ENCODE measurements around the gene ABCA6. TPM values are rescaled to one million over a fixed set of nuclear protein-coding genes. Genes with fewer than 3 reads are reported as not detected.

ABCA6 gene, protein sequence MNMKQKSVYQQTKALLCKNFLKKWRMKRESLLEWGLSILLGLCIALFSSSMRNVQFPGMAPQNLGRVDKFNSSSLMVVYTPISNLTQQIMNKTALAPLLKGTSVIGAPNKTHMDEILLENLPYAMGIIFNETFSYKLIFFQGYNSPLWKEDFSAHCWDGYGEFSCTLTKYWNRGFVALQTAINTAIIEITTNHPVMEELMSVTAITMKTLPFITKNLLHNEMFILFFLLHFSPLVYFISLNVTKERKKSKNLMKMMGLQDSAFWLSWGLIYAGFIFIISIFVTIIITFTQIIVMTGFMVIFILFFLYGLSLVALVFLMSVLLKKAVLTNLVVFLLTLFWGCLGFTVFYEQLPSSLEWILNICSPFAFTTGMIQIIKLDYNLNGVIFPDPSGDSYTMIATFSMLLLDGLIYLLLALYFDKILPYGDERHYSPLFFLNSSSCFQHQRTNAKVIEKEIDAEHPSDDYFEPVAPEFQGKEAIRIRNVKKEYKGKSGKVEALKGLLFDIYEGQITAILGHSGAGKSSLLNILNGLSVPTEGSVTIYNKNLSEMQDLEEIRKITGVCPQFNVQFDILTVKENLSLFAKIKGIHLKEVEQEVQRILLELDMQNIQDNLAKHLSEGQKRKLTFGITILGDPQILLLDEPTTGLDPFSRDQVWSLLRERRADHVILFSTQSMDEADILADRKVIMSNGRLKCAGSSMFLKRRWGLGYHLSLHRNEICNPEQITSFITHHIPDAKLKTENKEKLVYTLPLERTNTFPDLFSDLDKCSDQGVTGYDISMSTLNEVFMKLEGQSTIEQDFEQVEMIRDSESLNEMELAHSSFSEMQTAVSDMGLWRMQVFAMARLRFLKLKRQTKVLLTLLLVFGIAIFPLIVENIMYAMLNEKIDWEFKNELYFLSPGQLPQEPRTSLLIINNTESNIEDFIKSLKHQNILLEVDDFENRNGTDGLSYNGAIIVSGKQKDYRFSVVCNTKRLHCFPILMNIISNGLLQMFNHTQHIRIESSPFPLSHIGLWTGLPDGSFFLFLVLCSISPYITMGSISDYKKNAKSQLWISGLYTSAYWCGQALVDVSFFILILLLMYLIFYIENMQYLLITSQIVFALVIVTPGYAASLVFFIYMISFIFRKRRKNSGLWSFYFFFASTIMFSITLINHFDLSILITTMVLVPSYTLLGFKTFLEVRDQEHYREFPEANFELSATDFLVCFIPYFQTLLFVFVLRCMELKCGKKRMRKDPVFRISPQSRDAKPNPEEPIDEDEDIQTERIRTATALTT (N-terminal part only)
- under 0.01 TPM in 2 replicates for total RNA-seq

DNA sequence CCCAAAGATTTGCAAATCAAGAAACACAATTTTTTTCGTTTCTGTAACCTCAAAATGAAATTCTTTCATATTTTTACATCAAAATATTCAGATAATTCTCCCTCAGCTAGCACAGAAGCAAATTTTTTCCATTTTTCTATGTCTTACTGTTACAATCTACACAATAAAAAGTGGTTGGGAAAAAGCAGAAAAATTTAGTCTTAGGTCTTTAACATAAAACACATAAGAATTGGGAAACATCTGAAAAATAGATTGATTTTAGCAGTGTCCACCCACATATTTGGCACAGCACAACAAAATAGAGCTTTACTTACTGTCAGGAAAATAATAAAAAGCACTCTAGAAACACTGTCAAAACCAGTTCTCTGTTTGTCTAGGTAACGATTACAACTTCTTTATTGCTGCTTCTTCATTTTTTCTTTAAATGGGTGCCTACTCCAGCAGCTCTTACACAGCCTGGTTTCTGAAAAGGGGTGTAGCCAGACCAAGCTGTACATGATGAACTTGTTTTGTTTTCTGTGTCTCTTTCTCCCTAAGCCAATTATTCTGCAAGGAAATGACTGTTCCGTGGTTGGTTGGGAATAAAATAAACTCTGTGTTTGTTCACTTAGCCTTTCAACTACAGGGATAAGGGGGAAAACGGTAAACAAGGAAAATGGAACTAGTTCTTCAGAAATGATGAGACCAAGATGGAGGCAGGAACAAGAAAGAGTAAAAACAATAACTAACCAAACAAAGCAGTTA, at the start of gene ABCA6:
ABCA6 (minus strand) TSS at position 465 of the 744 bp plus-strand sequence. CDS start 1,192 bp downstream, outside the sequence.

DNA sequence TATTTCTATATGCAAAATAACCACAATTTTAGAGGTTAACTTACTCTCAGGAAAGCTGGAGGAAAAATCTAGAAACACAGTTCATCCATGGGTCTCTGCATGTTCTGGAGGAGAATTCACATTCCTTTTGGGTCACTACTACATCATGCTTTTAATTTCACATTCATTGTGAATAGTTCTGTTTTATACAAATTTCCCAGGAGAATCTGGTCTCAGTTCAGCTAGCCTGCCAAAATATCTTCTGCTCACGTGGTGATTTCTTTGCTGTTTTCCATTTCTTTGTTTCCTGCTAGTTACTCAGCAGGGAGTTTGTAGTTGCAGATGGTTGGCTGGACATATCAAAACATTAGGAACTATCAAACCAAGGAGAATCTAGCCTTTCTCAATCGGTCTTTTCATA, 80.9 kb downstream of the ABCA6 start, which contains the start of gene ABCA9:
ABCA9 (minus strand) TSS at position 106 of the 400 bp plus-strand sequence. CDS start 9,801 bp downstream, outside the sequence.

Other genes with a start within 250 kb of the ABCA6 start
- gene ABCA8, start 186.5 kb downstream of the ABCA6 start, total RNA-seq, result 0.21 and 0.24 TPM in 2 replicates
- 0.24 TPM in 1 of 2 replicates, not detected in the other for gene ABCA9, start 81.0 kb downstream of the ABCA6 start, total RNA-seq
- gene ABCA10, start 86.9 kb upstream of the ABCA6 start, total RNA-seq, result 0.48 and 0.85 TPM in 2 replicates
- gene ABCA5, start 185.2 kb upstream of the ABCA6 start, total RNA-seq, result 8.9 and 10.0 TPM in 2 replicates